Right atrium auricular region (tissue), 2 donors: ENCODE measurements around the gene STH. TPM values are rescaled to one million over a fixed set of nuclear protein-coding genes. Genes with fewer than 3 reads are reported as not detected.

Source experiments
- DNase-seq: peaks from one replicate; pipeline ENCODE4 v3.0.0-alpha.2; 2019; ENCODE audit warnings: low spot score
- H3K27ac ChIP-seq, 2 donors: fragments of 200-600 bp; sonication (generic); 1 replicate in 1 of 2; 2 replicates in 1 of 2; pipeline ENCODE4 v1.5.1; 2016 to 2019
- H3K27me3 ChIP-seq, 2 donors: fragments of 200-600 bp; sonication (generic); one replicate each; pipeline versions ENCODE4 v1.5.1 to v1.6.0; 2017 to 2019
- H3K36me3 ChIP-seq: fragments of 200-600 bp; sonication (generic); one replicate; pipeline ENCODE4 v1.5.1; 2016
- H3K4me1 ChIP-seq, 2 donors: fragments of 200-600 bp; sonication (generic); one replicate each; pipeline versions ENCODE4 v1.5.1 to v1.6.0; 2017 to 2019
- H3K4me3 ChIP-seq, 2 donors: fragments of 200-600 bp; sonication (generic); 1 replicate in 1 of 2; 2 replicates in 1 of 2; pipeline ENCODE4 v1.5.1; 2017 to 2019; ENCODE audit warnings: mild to moderate bottlenecking in 1 of 2, moderate library complexity in 1 of 2
- H3K9me3 ChIP-seq, 2 donors: fragments of 200-600 bp; sonication (generic); one replicate each; pipeline ENCODE4 v1.5.1; 2019
- CTCF ChIP-seq, 2 donors: fragments of 200-600 bp; sonication (generic); IDR thresholded peaks; one replicate each; pipeline ENCODE4 v1.5.1; 2019; ENCODE audit warnings: antibody characterized with exemption in 2 of 2
- total RNA-seq, 2 donors: library from RNA; depleted of rRNA; stranded (reverse); fragments of >200 nt; gene quantifications; one replicate each; pipeline ENCODE4 v1.1.0, GENCODE V29; 2016

The STH gene
- total RNA-seq, 2 donors from 2014 or later: not detected

GRCh38 chr17:45963283-45963682 lies 35.8 kb upstream of the STH start:
- H3K9me3 ChIP-seq: no peaks in the 10 kb centered on the region
- no peak overlapping the region for H3K4me3 ChIP-seq
- DNase-seq: no peak
- H3K4me1 ChIP-seq: no peaks in the 10 kb centered on the region
- H3K27me3 ChIP-seq: no peaks in the 10 kb centered on the region
- no peak overlapping the region for H3K27ac ChIP-seq
- H3K36me3 ChIP-seq: no peaks in the 10 kb centered on the region
- no peak for TF ChIP-seq CTCF (IDR thresholded peaks at IDR 0.05)

- no peak for TF ChIP-seq CTCF (IDR thresholded peaks at IDR 0.05)
- DNase-seq: no peak
- Histone ChIP-seq H3K27me3 (no peaks in the 10 kb centered on the region), H3K4me1 (no peaks in the 10 kb centered on the region), H3K9me3 (no peaks in the 10 kb centered on the region), H3K4me3 (no peak overlapping the region), H3K36me3 (no peaks in the 10 kb centered on the region), H3K27ac (no peak overlapping the region)
These were observed 35.2 kb upstream of the STH start for GRCh38 chr17:45963889-45964288.

GRCh38 chr17:45964634-45965033 lies 34.4 kb upstream of the STH start:
- Histone ChIP-seq H3K9me3 (no peaks in the 10 kb centered on the region), H3K4me1 (no peaks in the 10 kb centered on the region), H3K4me3 (no peak overlapping the region), H3K36me3 (no peaks in the 10 kb centered on the region), H3K27ac (no peak overlapping the region), H3K27me3 (no peaks in the 10 kb centered on the region)
- no peak for DNase-seq
- no peak for TF ChIP-seq CTCF (IDR thresholded peaks at IDR 0.05)

- no peaks in the 10 kb centered on the region for H3K4me1 ChIP-seq
- no peaks in the 10 kb centered on the region for H3K9me3 ChIP-seq
- TF ChIP-seq CTCF (IDR thresholded peaks at IDR 0.05): no peak
- no peaks in the 10 kb centered on the region for H3K27me3 ChIP-seq
- DNase-seq: no peak
- H3K36me3 ChIP-seq: no peaks in the 10 kb centered on the region
- no peak overlapping the region for H3K27ac ChIP-seq
- no peak overlapping the region for H3K4me3 ChIP-seq
These were observed 33.2 kb upstream of the STH start for GRCh38 chr17:45965812-45966211.

- Histone ChIP-seq H3K36me3 (no peaks in the 10 kb centered on the region), H3K4me3 (no peak overlapping the region), H3K27ac (no peak overlapping the region), H3K9me3 (no peaks in the 10 kb centered on the region), H3K4me1 (no peaks in the 10 kb centered on the region), H3K27me3 (no peaks in the 10 kb centered on the region)
- DNase-seq: no peak
- no peak for TF ChIP-seq CTCF (IDR thresholded peaks at IDR 0.05)
These were observed 32.3 kb upstream of the STH start for GRCh38 chr17:45966606-45967280.

- H3K27ac ChIP-seq: no peak overlapping the region
- no peak for DNase-seq
- TF ChIP-seq CTCF (IDR thresholded peaks at IDR 0.05): no peak
- H3K36me3 ChIP-seq: no peaks in the 10 kb centered on the region
- H3K27me3 ChIP-seq: no peaks in the 10 kb centered on the region
- no peaks in the 10 kb centered on the region for H3K9me3 ChIP-seq
- H3K4me3 ChIP-seq: no peak overlapping the region
- H3K4me1 ChIP-seq: no peaks in the 10 kb centered on the region
These were observed 31.7 kb upstream of the STH start for GRCh38 chr17:45967378-45967777.
